ENCODE results near the gene PTPRC. TPM values are rescaled to one million over a fixed set of nuclear protein-coding genes. Genes with fewer than 3 reads are reported as not detected.
A peak's percentile ranks its signal among the peaks of the same experiment; 100 is the strongest.

Gene PTPRC
- polyA plus RNA-seq, 12 donors = 3.3 to 28.6 (median 6.2) TPM; not detected in 1

GRCh38 chr1:198754670-198755069 lies 115.8 kb downstream of the PTPRC start:
- no peak for DNase-seq

- DNase-seq = no peak
Measured at GRCh38 chr1:198755715-198756114, 116.9 kb downstream of the PTPRC start.

GRCh38 chr1:198756470-198756869 lies 117.6 kb downstream of the PTPRC start:
- no peak for DNase-seq

- DNase-seq = no peak
Measured at GRCh38 chr1:198761859-198762616, 123.2 kb downstream of the PTPRC start.

- no peak for DNase-seq
Measured at GRCh38 chr1:198763298-198763714, 124.5 kb downstream of the PTPRC start.

- DNase-seq = no peak
Measured at GRCh38 chr1:198764748-198765147, 125.9 kb downstream of the PTPRC start.

- no peak for DNase-seq
Measured at GRCh38 chr1:198765416-198765815, 126.6 kb downstream of the PTPRC start.

- peak; percentile 25 for DNase-seq
Measured at GRCh38 chr1:198771563-198772153, 132.8 kb downstream of the PTPRC start.

- DNase-seq = no peak
Measured at GRCh38 chr1:198772626-198773025, 133.8 kb downstream of the PTPRC start.

- no peak for DNase-seq
Measured at GRCh38 chr1:198773030-198773429, 134.2 kb downstream of the PTPRC start.

- no peak for DNase-seq
Measured at GRCh38 chr1:198773523-198773922, 134.7 kb downstream of the PTPRC start.

GRCh38 chr1:198774421-198774820 lies 135.6 kb downstream of the PTPRC start:
- DNase-seq = no peak

GRCh38 chr1:198775606-198776005 lies 136.8 kb downstream of the PTPRC start:
- DNase-seq = no peak

- DNase-seq = no peak
Measured at GRCh38 chr1:198776602-198777029, 137.8 kb downstream of the PTPRC start.

- no peak for DNase-seq
Measured at GRCh38 chr1:198778049-198778448, 139.2 kb downstream of the PTPRC start.

- DNase-seq = no peak
Measured at GRCh38 chr1:198780376-198780775, 141.5 kb downstream of the PTPRC start.

- no peak for DNase-seq
Measured at GRCh38 chr1:198788561-198789064, 149.8 kb downstream of the PTPRC start.

GRCh38 chr1:198793714-198794113 lies 154.9 kb downstream of the PTPRC start:
- DNase-seq = peak; percentile 44

- DNase-seq = no peak
Measured at GRCh38 chr1:198794498-198794897, 155.7 kb downstream of the PTPRC start.

- DNase-seq = no peak
Measured at GRCh38 chr1:198797656-198798055, 158.8 kb downstream of the PTPRC start.

- DNase-seq = no peak
Measured at GRCh38 chr1:198798923-198799386, 160.1 kb downstream of the PTPRC start.

GRCh38 chr1:198805498-198806151 lies 166.8 kb downstream of the PTPRC start:
- DNase-seq = no peak

GRCh38 chr1:198806861-198807260 lies 168.0 kb downstream of the PTPRC start:
- DNase-seq = no peak

Data from muscle of arm (tissue), 12 donors.